Hematopoietic multipotent progenitor cell (in vitro differentiated cells): ENCODE results near the gene COPZ1. TPM values are rescaled to one million over a fixed set of nuclear protein-coding genes. Genes with fewer than 3 reads are reported as not detected.

Experiments used
- DNase-seq, 3 donors: peaks; one replicate each; pipeline ENCODE4 v3.0.0-alpha.2; 2011 to 2015; ENCODE audit warnings: low read depth in 2 of 3, low spot score in 2 of 3
- total RNA-seq: library from RNA; depleted of rRNA; stranded (reverse); fragments of >200 nt; gene quantifications from one replicate; pipeline ENCODE4 v1.2.3, GENCODE V29; 2012

The COPZ1 gene
- total RNA-seq, 1 donor: 65.7 TPM

DNA sequence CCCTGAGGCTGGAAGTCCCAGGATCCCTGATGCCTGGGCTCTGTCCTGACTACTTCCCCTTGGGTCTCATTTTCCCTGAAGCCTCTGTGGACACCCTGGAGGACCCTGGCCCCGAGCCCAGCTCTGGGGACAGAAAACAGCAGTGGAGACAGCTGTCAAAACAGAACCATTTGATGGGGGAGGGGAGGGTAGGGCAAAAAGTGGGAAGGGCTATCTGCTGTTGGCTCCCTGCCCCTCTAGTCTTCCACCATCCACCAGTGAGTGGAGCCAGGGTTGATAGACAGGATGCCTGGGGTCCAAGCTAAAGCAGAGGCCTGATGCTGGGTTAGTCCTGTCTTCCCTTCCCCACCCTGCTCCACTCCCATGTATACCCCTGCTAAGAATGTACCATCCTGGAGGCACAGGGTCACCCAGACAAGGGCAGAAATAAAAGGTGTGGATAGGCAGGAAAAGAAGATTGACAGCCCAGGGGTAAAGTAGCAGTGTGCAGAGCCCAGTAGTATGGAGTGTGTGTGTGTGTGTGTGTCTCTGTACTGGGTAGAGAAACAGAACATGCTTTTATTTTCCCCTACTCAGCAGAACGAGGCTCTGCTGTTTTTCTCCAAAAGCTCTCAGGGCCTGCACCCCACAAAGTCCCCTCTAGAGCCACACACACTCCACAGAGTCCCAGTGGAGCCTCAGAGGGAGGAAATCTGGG is 49.8 kb downstream of the COPZ1 start:
- no peak for DNase-seq

GRCh38 chr12:54375259-54375579 is 50.3 kb downstream of the COPZ1 start:
- DNase-seq: no peak

DNA sequence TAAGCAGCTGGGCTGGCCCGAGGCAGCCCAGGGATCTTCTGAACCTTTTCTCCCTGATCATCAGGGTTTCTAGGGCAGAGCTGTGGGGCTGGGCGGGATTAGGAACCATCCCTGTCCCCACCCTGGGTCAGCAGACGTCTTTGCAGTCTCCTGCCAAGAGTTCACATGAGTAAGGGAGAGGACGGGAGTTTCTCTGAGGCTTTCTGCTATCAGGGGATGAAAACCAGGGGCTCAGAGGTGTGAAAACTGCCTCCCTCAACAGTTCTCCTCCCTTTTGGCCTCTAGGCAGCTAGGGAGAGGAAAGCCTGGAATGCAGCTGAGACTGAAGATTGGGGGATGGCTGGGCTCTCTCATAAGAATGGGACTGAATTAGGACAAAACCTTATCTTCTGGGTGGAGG is 51.7 kb downstream of the COPZ1 start:
- no peak for DNase-seq

- no peak for DNase-seq
Measured at GRCh38 chr12:54377007-54377406, 52.1 kb downstream of the COPZ1 start.

DNA sequence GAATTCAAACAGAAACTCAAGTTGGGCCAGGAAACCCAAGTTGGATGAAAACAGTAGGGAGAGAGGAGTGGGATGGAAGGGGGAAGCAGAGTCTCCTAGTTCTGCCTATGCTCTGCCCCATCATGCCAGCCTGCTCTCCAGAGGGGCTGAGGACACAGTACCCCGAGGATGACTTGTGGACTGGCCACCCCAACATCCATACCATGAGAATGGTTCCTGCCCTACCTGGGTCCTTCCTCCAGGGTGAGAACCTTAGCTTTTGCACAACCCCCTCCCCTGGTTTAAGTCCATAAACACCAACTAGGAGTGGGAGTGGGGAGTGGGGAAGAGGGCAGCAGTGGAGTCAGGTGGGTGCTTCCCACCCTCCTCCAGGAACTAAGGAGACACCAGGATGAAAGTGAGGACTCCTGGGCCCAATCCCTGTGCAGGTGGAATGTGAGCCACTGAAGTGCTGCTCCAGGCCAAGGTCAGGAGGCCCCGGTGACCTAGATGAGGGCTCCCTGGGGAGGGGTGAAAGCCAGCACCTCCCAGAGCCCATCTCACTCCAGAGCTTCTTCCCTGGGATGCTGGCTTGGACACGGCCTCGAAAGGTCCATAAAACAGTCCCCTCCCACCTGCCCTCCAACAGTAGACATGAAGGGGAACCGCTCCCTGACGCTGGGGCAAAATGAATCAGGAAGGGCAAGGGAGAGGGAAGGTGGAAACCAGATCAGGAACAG is 53.0 kb downstream of the COPZ1 start:
- no peak for DNase-seq

GRCh38 chr12:54378796-54379397 is 54.0 kb downstream of the COPZ1 start:
- DNase-seq: no peak

DNA sequence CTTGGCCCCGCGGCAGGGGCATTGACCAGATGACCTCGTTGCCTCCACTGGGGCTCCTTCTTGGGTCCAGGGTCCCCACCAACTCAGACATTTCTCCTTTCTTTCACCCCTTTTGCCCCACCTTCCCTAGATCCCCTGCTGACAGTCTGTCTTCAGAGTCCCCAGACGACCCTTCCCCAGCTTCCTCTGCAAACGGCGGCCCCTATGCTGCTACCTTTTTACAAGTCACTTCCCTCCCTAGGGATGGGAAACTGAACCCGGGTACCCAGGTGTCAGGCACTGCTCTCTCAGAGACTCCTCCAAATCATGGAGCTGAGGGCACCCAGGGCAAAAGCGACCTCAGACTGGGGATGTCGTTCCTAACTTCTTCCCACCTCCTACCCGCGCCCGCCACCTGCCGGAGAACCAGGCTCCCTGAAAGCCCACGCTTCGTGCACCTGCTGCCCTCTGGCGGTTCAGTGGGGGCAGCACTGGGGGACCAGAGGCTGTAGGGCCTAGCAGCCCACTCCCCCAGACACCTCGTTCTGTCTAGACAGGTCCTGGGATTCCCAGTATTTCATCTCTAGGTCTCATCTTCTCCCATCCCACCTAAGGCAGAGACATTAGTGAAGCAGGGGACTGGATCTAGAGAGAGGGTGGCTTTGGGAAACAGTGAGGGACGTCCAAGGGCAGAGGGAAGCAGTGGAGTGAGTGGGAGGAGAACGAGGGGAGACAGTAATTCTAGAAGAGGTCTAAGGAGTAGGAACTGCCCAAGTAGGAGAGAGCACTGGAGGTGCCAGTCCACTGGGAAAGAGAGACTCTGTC is 54.7 kb downstream of the COPZ1 start:
- peak; percentile 67 to 93 (median 81) for DNase-seq

- no peak for DNase-seq
Measured at GRCh38 chr12:54381136-54381535, 56.2 kb downstream of the COPZ1 start.

- DNase-seq: peak in 2 of 3 donors; percentile 55 to 60
Measured at GRCh38 chr12:54383041-54383609, 58.2 kb downstream of the COPZ1 start.

DNA sequence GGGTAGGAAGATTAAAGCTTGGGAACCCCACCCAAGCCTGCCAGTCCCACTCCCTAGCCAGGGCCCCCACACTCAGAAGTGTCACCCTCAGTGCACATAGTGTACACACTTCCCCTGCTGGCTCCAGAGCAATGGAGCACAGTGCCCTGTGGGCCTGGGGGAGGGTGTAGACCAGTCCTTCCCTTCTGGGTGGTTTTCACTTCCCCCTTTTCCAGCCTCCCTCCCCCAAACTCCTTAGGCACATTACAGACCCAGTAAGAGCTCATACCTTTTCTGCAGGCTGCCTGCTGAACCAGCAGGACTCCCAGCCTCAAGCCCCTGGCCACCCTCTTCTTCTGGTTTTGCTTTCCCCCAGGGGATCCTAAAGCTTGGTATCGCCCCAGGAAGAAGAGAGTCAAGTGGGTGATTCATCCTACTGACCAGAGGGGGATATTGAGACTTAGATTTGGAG is 59.7 kb downstream of the COPZ1 start, which contains the start of gene ZNF385A:
TSS of gene ZNF385A (minus strand) at position 143 of the 451 bp plus-strand sequence. CDS start 219 bp downstream, outside the sequence.
- DNase-seq: peak in 1 of 3 donors; percentile 63

- no peak for DNase-seq
Measured at GRCh38 chr12:54385251-54385914, 60.5 kb downstream of the COPZ1 start.

- no peak for DNase-seq
Measured at GRCh38 chr12:54386403-54387113, 61.6 kb downstream of the COPZ1 start.

DNA sequence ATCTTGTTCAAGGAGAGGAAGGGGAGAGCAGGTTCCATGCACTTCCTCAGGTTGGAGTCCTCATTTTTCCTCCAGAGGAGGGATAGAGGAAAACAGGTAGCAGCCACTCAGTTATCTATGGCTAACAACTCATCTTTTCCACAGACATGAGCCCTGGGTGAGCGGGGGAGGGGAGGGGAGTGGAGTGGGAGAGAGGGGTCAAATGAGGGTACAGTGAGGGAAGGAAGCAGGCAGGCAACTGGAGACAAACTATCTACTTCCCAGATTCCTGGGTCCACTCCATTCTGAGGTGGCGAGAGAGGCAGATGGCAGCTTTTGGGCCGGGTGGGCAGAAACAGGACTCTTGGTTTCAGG is 62.2 kb downstream of the COPZ1 start:
- no peak for DNase-seq

DNA sequence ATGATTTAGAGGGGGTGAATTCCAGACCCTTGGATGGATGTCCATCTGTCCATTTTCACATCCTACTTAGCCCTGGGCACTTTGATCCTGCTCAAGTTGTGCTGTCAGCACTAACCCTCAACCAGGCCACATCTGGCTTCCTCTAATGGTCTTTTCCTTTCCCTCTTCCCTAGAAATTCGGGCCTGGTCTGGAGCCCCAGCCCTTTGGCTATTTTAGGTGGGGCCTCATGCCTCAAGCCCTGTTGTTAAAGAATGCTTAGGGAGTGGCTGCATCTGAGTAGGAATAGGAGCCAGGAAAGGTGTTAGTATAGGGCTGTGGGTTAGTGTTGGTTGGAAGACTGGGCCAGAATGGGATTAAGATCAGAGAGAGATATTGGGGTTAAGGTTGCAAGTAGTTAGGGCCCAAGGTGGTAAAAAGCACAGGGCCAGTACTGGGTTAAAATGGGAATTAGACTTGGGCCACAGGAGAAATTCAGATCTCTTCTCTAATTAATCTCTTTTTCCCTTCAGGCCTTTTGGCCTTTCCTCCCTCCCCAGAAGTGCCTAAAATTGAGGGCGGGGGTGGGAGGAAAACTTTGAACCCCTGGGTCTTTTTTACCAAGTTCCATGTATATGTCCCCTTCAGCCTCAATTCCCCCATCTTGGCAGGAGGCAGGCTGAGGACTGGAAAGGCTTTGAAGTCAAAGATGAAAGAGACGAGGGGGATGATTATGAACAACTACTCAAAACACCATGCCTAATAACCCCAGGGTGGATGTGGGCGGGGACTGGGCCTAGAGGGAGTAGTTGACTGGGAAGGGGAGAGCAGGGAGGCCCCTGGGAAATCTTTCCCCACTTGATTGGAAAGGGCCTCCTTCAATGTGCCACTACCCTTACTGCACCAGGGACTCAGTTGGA is 63.6 kb downstream of the COPZ1 start:
- no peak for DNase-seq

DNA sequence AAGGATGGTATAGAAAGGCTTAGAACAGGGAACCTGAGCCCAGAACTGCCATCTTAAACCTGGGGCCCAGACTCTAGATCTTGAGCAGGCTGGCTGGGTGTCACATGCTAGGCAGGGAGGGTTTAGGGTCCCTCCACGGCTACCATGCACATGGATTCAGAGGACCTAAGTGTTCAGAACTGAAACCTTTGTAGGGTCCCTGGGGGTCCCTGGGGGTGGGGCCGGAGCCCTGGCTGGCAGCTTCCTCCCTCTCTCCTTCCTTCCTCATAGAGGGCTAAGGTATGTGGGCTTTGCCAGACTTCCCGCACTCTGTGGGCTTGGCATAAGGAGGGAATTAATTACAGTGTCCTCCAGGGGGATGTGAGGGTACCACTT is 64.2 kb downstream of the COPZ1 start:
- no peak for DNase-seq

- no peak for DNase-seq
Measured at GRCh38 chr12:54389607-54390175, 64.8 kb downstream of the COPZ1 start.

GRCh38 chr12:54390176-54390667 is 65.3 kb downstream of the COPZ1 start:
- peak in 1 of 3 donors; percentile 36 for DNase-seq
